HG03060 (cell line): ENCODE results near the gene RNU6-1.

Experiments
- ATAC-seq: cut with Tn5 transposase; IDR thresholded peaks from one replicate; pipeline ENCODE4 v1.9.1; 2021; ENCODE audit warnings: low read depth, moderate number of reproducible peaks; ENCODE audit not compliant: unreplicated experiment

Gene RNU6-1

GRCh38 chr15:67822537-67823313 is 17.1 kb downstream of the RNU6-1 start:
- ATAC-seq: no peak

- ATAC-seq: no peak
These were observed 17.9 kb downstream of the RNU6-1 start for GRCh38 chr15:67821784-67822440.

GRCh38 chr15:67820992-67821783 is 18.7 kb downstream of the RNU6-1 start:
- ATAC-seq: no peak

- no peak for ATAC-seq
These were observed 19.5 kb downstream of the RNU6-1 start for GRCh38 chr15:67820122-67820991.

- no peak for ATAC-seq
These were observed 20.2 kb downstream of the RNU6-1 start for GRCh38 chr15:67819636-67820035.

GRCh38 chr15:67818464-67818863 is 21.4 kb downstream of the RNU6-1 start:
- no peak for ATAC-seq

DNA sequence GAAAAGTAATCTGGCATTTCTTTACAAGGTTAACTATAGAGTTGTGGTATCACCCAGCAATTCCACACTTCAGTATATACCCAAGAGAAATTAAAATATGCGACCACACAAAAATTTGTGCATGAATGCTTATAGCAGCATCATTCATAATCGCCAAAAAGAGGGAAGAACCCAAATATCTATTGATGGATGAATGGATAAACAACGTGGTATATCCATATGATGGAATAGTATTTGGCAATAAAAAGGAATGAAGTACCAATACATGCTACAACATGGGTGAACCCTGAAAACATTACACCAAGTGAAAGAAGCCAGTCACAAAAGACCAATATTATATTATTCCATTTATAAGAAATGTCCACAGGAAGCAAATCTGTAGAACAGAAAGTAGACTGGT is 23.2 kb downstream of the RNU6-1 start:
- ATAC-seq: no peak

- no peak for ATAC-seq
These were observed 24.7 kb downstream of the RNU6-1 start for GRCh38 chr15:67815036-67815592.

GRCh38 chr15:67813104-67813634 is 26.7 kb downstream of the RNU6-1 start:
- ATAC-seq: no peak

DNA sequence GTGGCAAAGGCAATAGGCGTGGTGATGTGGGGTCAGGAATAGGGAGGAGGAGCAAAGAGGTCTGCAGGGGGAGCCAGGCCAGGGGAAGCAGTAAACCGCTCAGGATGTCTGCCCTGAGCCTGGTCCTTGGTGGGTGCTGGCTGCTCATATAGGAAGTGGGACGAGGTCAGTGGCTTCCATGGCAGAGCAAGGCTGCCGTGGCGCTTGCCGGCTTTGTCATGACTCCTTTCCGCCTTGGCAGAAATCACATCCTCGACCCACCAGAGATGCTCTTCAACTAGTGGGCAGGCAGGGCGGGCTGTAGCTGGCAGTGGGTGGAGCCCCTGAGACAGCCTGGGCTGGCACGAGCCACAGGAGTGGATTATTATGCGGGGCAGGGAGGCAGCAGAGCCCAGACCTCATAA is 27.6 kb downstream of the RNU6-1 start:
- no peak for ATAC-seq

- ATAC-seq: no peak
These were observed 30.0 kb downstream of the RNU6-1 start for GRCh38 chr15:67809866-67810265.

- ATAC-seq: no peak
These were observed 30.4 kb downstream of the RNU6-1 start for GRCh38 chr15:67809441-67809840.

- no peak for ATAC-seq
These were observed 31.0 kb downstream of the RNU6-1 start for GRCh38 chr15:67808821-67809220.

GRCh38 chr15:67807836-67808235 is 32.0 kb downstream of the RNU6-1 start:
- ATAC-seq: no peak

- no peak for ATAC-seq
These were observed 32.7 kb downstream of the RNU6-1 start for GRCh38 chr15:67807141-67807540.

DNA sequence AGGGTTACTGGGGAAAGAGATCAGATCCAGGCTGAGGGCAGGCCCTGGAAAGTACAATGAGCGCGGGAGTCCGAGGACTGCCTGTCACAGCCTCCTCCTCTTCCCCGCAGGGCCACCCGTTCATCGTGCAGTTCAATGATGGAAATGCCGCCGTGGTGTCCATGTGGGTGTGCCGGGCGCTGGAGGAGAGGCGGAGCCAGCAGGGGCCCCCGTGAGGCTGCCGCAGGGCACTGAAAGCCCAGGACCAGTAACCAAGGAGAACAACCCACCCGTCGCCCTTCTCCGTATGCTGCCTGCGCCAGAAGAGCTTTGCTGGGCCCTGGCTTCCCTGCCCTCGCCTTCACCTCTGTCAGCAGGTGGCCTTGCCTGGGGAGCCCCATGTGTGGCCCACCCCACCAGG is 33.3 kb downstream of the RNU6-1 start:
- no peak for ATAC-seq

DNA sequence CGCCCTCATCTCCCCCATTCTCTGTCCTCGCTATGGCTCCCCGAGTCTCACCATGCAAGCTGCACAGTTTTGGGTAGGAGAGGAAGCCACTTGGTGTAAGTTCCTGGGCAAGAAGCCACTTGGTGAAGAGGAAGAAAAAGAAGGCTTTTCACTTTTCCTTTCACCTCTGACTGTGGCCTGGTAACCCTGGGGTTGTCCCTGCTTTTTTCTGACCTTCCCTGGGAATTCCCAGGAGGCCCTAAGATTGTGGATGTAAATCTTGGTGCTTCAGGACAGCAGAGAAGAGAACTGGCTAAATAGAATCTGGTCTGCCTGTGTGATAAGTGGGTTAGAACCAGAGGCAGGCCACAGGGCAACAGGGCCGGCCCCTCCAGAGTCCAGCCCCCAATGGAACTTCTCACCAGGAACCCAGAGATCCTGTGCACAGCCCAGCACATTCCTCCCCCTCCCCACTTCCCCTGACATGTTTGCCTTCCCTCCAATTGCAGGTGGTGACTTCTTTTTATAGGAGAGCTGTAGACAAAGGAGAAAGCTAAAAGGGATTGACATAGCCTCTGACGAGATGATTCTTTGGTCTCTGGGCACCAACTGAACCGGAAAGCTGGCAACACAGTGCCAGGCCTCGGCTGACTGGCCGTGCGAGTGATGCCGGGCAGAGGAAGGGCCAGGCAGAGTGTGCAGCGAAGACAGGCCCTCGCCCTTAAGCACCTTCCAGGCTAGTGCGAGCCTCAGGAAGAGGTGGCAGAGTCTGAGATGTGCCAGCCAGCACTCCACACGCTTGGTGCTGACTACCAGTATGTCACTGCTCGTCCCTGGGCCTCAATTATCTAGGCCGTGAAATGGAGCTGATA is 34.0 kb downstream of the RNU6-1 start:
- no peak for ATAC-seq

- no peak for ATAC-seq
These were observed 34.7 kb downstream of the RNU6-1 start for GRCh38 chr15:67805008-67805665.
